ENCODE results near the gene NAV2.

The NAV2 gene

GRCh38 chr11:19869946-19870589 lies 157.4 kb downstream of the NAV2 start:
- no peaks in the 10 kb centered on the region for H3K4me1 ChIP-seq (ENCODE audit: control insufficient read depth in 1 of 2, insufficient read depth in 1 of 2, low read depth in 1 of 2, low read length in 1 of 2)
- no peak overlapping the region for H3K4me3 ChIP-seq (ENCODE audit: low read depth in 1 of 2, low read length in 1 of 2)
- no peaks in the 10 kb centered on the region for H3K36me3 ChIP-seq
- H3K27me3 ChIP-seq, result peaks cover 5% of the 10 kb centered on the region
- TF ChIP-seq, protein P1, sequence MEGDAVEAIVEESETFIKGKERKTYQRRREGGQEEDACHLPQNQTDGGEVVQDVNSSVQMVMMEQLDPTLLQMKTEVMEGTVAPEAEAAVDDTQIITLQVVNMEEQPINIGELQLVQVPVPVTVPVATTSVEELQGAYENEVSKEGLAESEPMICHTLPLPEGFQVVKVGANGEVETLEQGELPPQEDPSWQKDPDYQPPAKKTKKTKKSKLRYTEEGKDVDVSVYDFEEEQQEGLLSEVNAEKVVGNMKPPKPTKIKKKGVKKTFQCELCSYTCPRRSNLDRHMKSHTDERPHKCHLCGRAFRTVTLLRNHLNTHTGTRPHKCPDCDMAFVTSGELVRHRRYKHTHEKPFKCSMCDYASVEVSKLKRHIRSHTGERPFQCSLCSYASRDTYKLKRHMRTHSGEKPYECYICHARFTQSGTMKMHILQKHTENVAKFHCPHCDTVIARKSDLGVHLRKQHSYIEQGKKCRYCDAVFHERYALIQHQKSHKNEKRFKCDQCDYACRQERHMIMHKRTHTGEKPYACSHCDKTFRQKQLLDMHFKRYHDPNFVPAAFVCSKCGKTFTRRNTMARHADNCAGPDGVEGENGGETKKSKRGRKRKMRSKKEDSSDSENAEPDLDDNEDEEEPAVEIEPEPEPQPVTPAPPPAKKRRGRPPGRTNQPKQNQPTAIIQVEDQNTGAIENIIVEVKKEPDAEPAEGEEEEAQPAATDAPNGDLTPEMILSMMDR (IDR thresholded peaks at IDR 0.05), result no peak
- H3K27ac ChIP-seq, result no peak overlapping the region
- H3K9me3 ChIP-seq, result no peaks in the 10 kb centered on the region

- TF ChIP-seq, protein P1 (IDR thresholded peaks at IDR 0.05), result no peak
- H3K9me3 ChIP-seq, result no peaks in the 10 kb centered on the region
- no peaks in the 10 kb centered on the region for H3K36me3 ChIP-seq
- H3K27ac ChIP-seq, result no peak overlapping the region
- no peak overlapping the region for H3K4me3 ChIP-seq (ENCODE audit: low read depth in 1 of 2, low read length in 1 of 2)
- H3K4me1 ChIP-seq (ENCODE audit: control insufficient read depth in 1 of 2, insufficient read depth in 1 of 2, low read depth in 1 of 2, low read length in 1 of 2), result no peaks in the 10 kb centered on the region
- H3K27me3 ChIP-seq, result peaks cover 5% of the 10 kb centered on the region
Observed at GRCh38 chr11:19871531-19871930, 158.9 kb downstream of the NAV2 start.

- Histone ChIP-seq H3K27me3 (peaks cover 3% of the 10 kb centered on the region), H3K27ac (no peak overlapping the region), H3K4me1 (ENCODE audit: control insufficient read depth in 1 of 2, insufficient read depth in 1 of 2, low read depth in 1 of 2, low read length in 1 of 2) (no peaks in the 10 kb centered on the region), H3K4me3 (ENCODE audit: low read depth in 1 of 2, low read length in 1 of 2) (no peak overlapping the region), H3K9me3 (no peaks in the 10 kb centered on the region), H3K36me3 (no peaks in the 10 kb centered on the region)
- TF ChIP-seq, protein P1 (IDR thresholded peaks at IDR 0.05), result no peak
Observed at GRCh38 chr11:19872512-19873145, 160.0 kb downstream of the NAV2 start.

DNA sequence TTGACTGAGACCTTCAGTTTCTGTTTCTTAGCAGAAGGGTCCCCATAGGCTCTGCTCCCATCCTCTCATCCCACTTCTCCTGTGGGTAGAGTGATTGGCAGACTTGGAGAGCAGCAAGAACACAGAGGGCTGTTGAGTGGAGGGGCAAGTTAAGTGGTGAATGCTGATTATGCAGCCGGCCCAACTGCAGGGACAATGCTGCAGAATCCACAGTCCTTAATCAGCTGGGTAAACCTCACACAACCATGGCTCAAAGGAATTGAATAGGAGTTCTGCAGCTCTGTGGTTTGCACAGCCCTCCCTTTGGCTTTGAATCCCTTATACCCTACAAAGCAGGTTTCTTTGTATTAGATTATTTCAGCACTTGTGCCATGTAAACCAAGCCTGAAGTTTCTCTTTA lies 161.1 kb downstream of the NAV2 start:
- H3K4me1 ChIP-seq (ENCODE audit: control insufficient read depth in 1 of 2, insufficient read depth in 1 of 2, low read depth in 1 of 2, low read length in 1 of 2), result no peaks in the 10 kb centered on the region

DNA sequence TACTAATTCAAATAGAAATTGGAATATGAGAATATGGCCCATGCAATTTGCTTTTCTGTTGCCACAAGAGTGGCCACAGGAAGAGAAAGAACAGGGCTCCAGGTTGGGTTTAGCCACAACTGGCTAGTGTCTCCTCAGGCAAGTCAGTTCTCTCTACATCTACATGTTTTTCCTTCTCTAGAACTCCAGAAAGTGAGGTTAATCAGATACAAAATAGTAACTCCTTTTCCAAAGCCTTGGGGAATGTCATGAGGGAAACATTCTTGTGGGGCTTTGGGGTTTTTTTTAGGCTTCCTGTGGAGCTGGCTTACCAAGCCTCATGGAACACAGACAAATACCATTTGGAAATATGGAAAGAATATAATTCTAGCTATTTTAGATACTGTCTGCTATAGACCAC lies 161.6 kb downstream of the NAV2 start:
- no peaks in the 10 kb centered on the region for H3K4me1 ChIP-seq (ENCODE audit: control insufficient read depth in 1 of 2, insufficient read depth in 1 of 2, low read depth in 1 of 2, low read length in 1 of 2)
- H3K27ac ChIP-seq, result no peak overlapping the region
- no peaks in the 10 kb centered on the region for H3K36me3 ChIP-seq
- H3K27me3 ChIP-seq, result peaks cover 11% of the 10 kb centered on the region
- no peaks in the 10 kb centered on the region for H3K9me3 ChIP-seq
- TF ChIP-seq, protein P1 (IDR thresholded peaks at IDR 0.05), result no peak
- no peak overlapping the region for H3K4me3 ChIP-seq (ENCODE audit: low read depth in 1 of 2, low read length in 1 of 2)

More for the DNA sequence above, 161.1 kb downstream of the NAV2 start:
- TF ChIP-seq, protein P1 (IDR thresholded peaks at IDR 0.05), result no peak
- H3K27ac ChIP-seq, result no peak overlapping the region
- H3K27me3 ChIP-seq, result peaks cover 10% of the 10 kb centered on the region
- H3K36me3 ChIP-seq, result no peaks in the 10 kb centered on the region
- no peaks in the 10 kb centered on the region for H3K9me3 ChIP-seq
- H3K4me3 ChIP-seq (ENCODE audit: low read depth in 1 of 2, low read length in 1 of 2), result no peak overlapping the region

Measured in neutrophil (primary cell).